Left renal pelvis (tissue), 4 donors: ENCODE measurements around the gene PLCH1. TPM values are rescaled to one million over a fixed set of nuclear protein-coding genes. Genes with fewer than 3 reads are reported as not detected.
"Not testable (repeated sequence)": the region's sequence is repeated elsewhere in the genome, so short reads cannot be mapped to it uniquely, and the experiment has no call there.

Experiments
- DNase-seq, 4 donors: peaks; one replicate each; pipeline ENCODE4 v3.0.0-alpha.2; 2013; ENCODE audit warnings: low read depth in 4 of 4, low spot score in 3 of 4
- polyA plus RNA-seq, 4 donors: library from polyadenylated mRNA; unstranded; fragments of 120-200 nt; gene quantifications; one replicate each; pipeline ENCODE4 v1.2.1, GENCODE V29; 2013; ENCODE audit not compliant: insufficient read length in 4 of 4

PLCH1 gene
- polyA plus RNA-seq, 4 donors, result 0.38 to 11.0 (median 10.6) TPM

DNA sequence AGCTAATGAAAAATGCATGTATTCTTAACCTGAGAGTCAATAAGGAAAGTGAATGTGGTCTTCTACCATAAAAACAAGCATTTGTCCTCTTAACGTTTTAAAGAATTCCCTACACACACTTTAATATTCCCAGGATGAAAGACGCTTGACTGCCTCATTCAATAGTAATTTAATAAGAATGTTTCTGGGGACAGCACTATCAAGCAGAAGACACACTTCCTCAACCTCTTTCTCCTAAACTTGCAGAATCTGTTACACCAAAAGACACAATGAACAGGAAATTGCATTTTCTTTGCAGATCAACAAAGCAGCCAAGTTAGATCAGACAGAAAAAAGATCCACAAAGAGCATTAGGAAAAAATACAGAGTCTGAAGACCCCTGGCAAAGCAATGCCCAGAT is 97.7 kb downstream of the PLCH1 start:
- no peak for DNase-seq

DNA sequence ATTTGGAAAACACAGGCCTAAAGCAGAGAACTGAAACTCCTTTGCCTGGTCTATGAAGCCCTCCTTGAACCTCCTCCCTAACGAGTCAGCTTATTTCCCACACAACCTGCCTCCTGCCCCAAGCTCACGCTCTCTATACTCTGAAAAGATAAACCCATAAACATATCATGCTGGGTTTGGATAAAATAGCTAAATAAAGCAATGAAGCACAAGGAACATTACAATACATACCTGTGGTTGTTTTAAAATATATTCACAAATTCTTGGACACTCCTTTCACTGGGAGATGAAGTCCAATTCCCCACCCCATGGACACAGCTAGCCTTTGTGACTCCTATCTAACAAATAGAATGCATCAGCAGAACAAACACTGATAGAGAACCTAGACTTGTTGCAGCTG is 98.2 kb downstream of the PLCH1 start:
- no peak for DNase-seq

DNA sequence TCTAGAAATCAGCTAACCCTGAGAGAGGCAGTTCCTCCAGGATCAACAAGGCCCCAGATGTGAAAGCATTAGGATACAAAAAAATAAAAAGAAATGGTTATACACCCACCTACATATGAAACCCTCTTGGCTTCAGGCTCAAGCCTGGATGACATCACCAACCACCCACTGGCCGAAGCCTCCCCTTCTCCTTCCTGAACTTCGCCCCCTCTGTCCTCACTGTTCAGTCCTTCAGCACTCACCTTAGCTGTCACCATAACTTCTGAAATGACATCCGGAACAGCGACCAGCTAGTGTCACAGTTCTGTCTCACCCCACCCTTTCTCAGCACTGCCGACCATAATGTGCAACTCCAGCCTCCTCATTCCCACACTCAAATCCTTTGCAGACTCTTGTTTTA is 98.7 kb downstream of the PLCH1 start:
- DNase-seq, result no peak

DNA sequence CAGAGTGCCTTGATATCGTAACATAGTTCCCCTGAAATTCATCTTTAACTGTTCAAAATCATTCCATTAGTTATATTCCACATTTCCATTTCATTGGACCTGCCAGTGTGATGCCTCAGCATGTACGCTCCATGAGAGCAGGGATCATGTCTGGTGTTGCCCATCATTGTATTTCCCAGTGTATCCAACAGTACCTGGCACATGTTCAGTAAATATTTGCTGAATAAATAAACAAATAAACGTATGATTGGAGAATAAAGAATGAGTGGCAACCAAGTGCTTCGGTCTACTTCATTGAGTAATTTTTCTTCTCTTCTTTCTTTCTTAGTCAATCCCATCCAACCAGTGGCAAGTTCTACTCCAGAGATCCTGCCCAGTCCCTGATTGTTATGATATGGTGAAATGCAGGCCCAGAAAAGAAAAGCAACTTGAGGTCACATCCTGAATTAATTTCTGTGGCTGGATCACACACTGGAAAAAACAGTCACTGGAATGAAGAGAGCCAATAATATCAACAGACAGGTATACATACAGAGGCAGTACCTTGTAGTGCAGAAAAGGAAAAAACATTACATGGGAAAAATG is 101.2 kb downstream of the PLCH1 start:
- DNase-seq, result no peak

DNA sequence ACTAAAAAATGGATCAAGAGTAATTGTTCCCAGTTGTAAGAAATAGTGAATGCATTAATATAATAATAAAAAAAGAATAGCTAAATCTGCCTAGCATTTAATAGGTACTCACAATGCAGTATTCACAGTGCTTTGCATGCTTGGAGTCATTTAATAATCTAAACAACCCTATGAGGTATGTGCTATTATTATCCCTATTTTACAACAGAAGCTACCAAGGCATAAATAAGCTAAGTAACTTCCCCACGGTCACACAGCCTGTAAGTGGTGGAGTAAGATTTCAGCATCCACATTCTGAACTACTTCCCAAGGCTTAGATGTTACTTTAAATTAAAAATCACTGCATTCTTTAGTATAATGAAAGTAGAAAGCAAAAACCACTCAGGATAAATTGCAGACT is 102.9 kb downstream of the PLCH1 start:
- DNase-seq, result no peak

DNA sequence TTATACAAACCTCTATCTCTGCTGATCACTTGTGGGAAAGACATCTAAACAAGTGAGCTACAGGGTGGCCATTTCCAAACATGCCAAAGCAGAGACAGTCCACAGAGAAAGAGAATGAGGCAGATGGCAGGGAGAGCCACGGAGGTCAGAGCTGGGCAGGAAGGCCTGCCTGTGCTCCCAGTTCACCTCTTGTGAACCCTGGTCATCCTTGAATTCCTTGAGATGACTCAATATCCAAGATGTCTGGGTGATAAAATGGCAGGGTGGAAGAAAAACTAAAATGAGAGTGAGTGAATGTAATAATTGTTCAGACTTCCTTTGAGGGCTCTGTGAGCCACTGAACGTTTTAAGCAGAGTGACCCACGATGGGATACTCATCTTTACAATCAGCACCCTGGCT is 104.8 kb downstream of the PLCH1 start:
- no peak for DNase-seq

DNA sequence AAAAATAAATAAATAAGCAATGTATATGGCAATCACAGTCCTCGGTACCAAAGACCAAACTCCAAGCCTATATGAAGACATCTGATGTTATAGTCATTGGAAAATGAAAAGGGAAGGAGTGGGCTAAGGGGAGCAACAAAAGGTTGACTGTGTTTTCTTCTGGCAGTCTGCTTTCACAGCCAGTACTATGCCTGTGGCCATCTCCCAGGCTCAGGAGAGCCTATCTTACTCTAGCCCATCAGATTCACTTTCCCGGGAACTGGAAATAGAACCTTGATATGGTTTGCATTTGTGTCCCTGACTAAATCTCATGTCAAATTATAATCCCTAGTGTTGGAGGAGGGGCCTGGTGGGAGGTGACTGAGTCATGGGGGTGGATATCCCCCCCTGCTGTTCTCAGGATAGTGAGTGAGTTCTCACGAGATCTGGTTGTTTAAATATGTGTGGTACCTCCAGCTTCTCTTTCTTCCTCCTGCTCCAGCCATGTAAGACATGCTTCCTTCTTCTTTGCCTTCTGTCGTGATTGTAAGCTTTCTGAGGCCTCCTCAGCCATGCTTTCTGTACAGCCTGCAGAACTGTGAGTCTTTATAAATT is 105.3 kb downstream of the PLCH1 start:
- no peak for DNase-seq

DNA sequence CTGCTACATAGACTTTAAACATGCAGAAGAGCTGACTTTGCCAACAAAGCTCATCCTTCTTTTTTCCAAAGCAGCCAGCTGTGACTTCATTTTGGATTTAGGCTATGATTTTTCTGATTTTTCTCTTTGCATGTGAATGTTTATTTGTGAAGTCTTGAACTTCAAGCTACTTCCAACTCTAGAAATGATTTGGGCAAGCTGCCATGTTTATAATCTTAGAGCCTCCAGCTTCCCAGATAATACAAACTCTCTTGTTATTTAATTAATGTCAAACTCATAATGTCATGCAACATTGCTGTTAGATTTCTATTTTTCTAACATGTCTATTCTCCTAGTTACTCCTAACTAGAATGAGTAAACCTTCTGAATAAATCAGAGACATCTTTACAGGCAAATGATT is 106.4 kb downstream of the PLCH1 start:
- not testable (repeated sequence) for DNase-seq

DNA sequence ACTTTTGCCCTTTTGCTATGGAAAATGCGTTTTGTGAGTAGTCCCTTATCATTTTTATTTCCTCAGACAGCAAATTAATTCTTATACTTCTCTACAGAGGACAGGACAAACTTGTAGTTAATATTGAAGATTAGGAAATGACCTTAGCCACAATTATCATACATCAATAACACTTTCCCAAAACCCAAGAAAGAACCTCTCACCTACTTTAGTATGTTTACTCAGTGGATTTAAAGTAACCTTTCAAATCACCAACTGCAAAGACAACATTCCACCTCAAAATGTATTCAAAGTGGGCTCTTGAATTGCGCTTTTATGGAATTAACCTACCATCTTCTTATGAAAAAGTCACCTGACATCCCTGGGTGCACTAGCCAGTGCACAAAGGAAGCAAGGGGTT is 107.3 kb downstream of the PLCH1 start:
- DNase-seq, result no peak

DNA sequence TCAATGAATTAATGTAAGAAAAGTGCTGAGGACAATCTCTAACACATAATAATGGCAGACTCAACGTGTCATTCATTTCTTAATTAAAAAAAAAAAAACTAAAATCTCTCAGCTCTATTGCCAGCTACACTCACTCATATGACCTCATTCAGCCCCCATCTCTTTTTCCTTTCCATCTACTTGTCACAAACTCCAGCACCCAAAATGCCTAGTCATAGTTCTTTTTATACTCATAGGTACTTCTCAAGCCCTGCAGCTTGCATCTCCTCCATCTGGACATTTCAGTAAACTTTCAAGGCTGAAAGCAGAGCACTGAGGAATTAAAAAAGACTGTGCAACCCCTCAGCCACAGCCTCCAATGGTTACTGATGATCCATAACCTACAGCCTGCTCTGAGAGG is 109.8 kb downstream of the PLCH1 start:
- no peak for DNase-seq

DNA sequence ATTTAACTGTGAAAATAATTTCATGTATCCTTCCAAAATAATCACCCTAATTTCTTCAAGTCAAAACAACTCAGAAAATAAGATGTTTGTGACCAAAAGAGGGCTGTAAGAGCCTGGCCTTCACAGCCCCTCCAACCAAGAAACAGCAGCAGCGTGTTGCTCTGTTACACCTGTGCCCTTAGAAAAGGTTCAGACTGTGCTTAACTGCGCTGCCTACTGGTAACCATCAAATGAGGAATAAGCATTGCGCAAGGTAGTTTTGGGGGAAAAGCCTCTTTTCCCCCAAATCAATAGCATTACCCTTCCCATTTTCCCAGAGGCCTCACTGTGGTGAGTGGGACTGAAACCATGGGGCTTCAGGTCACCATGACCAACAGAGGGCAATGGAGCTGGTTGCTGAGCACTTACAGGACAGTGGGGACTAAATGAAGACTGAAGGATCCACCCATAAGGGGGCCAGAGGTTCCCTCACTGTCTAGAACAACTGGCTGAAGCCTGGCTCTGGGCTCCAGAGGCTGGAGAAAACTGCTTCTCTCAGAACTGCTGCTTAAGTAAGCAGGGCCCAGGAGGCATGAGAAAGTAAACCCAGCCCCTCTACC is 110.7 kb downstream of the PLCH1 start:
- no peak for DNase-seq

DNA sequence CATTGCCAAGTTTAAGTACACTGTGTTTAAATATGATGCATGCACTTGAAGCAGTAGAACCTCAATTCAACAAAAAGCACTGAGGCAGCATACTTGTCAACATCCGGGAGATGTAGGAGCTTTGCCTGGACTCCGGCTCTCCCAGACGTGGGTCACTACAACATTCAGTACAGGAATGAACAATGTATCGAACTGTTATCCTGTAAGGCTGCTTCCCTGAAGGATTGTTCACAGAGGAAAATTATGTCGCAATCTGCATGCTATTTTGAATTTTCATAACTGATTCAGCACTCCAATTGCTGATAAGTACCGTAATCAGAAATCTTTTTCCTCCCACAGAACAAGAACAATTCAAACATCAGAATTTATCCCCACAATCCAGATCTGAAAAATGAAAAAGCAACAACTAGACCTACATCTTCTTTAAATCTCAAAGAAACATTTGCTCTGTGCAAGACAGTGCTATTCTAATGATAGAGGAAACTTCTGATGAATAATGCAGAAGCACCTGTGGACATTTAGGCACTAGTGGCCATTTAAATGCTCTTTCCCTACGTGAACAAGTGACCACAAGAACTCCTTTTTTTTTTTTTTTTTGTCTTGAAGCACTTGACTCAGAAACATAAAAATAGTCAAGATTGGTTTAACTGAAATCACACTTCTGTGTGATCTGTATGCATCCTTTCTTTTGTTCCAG is 113.4 kb downstream of the PLCH1 start:
- no peak for DNase-seq

DNA sequence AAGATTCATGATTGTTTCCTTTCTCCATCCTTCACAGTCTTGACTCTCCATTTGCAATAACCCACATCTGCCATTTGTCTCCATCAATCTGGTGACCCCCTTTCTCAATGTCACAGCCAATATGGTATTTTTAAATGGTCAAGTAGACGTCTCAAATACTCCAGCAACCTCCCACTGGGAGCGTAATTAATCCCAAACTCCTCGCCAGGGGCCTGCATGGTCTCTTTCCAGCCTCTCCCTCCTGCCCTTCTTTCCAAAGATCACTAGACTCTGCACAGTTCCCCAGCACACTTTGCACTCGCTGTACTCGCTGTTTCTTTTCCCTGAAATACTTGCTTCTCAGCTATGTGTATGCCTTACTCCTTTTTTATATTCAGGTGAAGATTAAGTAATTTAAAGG is 115.3 kb downstream of the PLCH1 start:
- DNase-seq, result no peak

DNA sequence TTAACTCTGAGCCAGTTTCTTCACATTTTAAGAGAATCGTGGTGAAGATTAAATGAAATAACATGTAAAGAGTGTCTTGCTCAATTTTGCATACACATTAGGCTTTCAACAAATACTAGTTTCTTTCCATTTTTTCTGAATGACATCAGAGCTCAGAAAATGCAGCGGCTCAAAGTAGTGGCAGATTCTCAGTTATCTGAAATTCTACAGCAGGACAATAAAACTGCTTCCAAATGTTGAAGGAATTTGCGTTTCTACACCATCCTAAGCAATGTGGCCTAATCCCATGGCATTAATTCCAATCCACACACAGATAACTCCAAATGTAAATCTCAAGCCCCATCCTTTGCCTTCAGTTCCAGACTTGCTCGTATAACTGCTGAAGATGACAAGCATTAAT is 115.8 kb downstream of the PLCH1 start:
- DNase-seq, result no peak

DNA sequence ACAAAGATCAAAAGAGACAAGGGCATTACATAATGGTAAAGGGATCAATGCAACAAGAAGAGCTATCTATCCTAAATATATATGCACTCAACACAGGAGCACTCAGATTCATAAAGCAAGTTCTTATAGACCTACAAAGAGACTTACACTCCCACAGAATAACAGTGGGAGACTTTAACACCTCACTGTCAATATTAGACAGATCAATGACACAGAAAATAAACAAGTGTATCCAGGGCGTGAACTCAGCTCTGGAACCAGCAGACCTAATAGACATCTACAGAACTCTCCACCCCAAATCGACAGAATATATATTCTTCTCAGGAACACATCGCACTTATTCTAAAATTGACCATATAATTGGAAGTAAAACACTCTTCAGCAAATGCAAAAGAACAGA is 122.2 kb downstream of the PLCH1 start:
- DNase-seq, result not testable (repeated sequence)

DNA sequence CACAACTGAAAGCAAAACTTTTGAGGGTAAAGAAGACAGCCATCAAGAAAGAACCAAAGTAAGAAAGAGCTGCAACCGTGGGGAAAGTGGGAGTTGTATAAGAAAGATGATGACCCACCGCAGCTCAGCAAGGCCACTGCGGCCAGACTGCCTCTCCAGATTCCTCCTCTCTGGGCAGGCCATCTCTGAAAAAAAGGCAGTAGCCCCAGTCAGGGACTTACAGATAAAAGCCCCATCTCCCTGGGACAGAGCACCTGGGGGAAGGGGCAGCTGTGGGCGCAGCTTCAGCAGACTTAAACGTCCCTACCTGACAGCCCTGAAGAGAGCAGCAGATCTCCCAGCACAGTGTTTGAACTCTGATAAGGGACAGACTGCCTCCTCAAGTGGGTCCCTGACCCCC is 124.3 kb downstream of the PLCH1 start:
- DNase-seq, result not testable (repeated sequence)

DNA sequence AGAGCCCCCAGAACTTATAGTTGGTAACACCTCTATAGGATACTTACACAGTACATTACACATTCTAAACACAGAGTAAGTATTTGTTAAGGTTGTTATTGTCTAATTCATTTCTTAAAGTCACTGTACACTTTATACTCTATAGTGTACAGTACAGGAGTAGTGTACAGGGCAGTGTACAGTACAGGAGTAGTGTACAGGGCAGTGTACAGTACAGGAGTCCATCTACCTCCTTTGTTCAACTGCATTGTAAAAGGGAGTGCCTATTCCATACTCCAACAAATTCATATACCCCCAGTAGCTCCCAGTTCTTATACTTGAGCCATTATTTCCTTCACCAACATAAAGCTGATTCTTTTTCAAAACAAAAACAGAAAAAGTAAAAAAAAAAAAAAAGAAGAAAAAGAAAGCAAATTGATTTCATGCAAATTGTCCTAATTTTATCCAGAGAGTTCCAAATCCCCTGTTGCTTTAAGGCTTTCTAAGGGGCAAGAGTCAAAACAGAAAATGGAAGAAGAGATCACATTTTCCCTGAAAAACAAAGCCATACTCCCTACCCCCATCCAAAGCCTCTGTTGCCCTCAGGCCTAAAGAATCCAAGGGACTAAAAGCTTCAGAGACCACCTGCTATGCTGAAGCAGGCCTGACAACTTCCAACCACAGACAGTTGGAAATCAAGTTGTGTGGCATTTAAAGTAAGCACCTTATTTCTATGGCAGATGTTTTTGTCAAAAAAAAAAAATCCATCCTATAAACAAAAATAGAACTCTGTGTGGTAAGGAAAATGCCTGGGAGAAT is 125.6 kb downstream of the PLCH1 start:
- DNase-seq, result no peak

DNA sequence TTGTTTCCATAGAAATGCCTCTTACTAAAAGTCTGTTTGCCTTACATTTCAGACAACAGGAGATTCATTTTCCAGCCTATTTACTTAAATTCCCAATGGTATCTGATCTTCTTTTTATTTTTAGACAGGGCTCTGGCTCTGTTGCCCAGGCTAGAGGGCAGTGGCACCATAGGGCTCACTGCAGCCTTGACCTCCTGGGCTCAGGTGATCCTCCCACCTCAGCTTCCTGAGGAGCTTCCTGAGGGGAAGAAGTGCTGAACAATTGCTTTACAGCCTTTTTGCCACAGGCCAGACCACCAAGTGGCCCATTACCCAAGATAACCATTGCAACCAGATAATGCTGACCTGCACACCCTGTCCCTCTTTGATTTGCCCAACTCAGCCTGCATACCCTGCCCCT is 126.3 kb downstream of the PLCH1 start:
- DNase-seq, result no peak

DNA sequence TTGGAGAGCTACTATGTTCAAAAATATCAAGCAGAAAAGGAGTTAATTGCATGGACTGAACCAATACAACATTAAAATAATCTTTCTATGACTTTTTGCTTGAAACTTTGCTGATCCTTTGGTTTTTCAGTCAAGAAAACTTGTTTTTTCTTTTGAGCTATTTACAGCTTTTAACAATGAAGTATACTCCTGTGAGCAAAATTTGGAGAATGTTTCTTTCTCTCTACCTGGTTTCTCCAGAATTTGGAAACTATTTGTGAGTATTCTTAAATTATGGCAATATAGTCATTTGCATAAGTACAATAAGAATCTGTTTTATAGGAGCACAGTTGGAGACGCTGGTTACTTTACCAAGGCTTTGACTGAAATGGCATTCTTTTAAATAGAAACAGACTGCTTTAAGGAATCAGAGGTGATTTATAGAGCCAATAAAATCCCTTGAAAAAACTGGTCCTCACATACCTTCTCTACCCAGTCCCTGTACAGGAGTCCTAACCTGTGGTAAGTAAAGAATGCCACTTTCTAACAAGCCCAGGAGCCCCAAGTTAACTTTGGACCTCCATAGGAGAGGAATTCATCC is 127.4 kb downstream of the PLCH1 start:
- DNase-seq, result no peak

DNA sequence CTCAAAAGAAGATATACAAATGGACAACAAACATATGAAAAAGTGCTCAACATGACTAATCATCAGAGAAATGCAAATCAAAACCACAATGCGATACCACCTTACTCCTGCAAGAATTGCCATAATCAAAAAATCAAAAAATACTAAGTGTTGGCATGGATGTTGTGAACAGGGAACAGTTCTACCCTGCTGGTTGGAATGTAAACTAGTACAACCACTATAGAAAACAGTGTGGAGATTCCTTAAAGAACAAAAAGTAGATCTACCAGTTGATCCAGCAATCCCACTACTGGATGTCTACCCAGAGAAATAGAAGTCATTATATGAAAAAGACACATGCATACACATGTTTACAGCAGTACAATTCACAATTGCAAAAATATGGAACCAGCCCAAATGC is 129.7 kb downstream of the PLCH1 start:
- not testable (repeated sequence) for DNase-seq

DNA sequence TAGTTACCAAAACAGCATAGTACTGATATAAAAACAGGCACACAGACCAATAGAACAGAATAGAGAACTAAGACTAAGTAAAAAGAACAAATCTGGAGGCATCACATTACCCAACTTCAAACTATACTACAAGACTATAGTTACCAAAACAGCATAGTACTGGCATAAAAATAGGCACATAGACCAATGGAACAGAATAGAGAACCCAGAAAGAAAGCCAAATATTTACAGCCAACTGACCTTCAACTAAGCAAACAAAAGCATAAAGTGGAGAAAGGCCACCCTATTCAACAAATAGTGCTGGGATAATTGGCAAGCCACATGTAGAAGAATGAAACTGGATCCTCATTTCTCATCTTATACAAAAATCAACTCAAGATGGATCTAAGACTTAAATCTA is 130.5 kb downstream of the PLCH1 start:
- not testable (repeated sequence) for DNase-seq
